DND-41 (cell line): ENCODE measurements around the gene ENGASE.

Source experiments
- ATAC-seq: fragments of 200-7000 bp; cut with Tn5 transposase; 3 replicates; pipeline ENCODE4 v1.9.1; 2021; ENCODE audit warnings: low read depth; ENCODE audit not compliant: insufficient read depth
- DNase-seq: peaks from one replicate; pipeline ENCODE4 v3.0.0-alpha.2; 2020
- H2AFZ ChIP-seq: 2 replicates; pipeline ENCODE4 v1.6.0; 2012; ENCODE audit warnings: low read depth, low read length
- H3K27ac ChIP-seq: 2 replicates; pipeline ENCODE4 v1.5.1; 2012; ENCODE audit warnings: low read length, inconsistent platforms
- H3K27me3 ChIP-seq: fragments of 200-600 bp; sonication (generic); 2 replicates; pipeline ENCODE4 v1.6.0; 2012; ENCODE audit warnings: low read length, mild to moderate bottlenecking, inconsistent platforms; ENCODE audit not compliant: insufficient read depth, poor library complexity
- H3K36me3 ChIP-seq: 2 replicates; pipeline ENCODE4 v1.5.1; 2012; ENCODE audit warnings: low read length, inconsistent platforms; ENCODE audit not compliant: insufficient read depth
- H3K4me1 ChIP-seq: 2 replicates; pipeline ENCODE4 v1.5.1; 2012; ENCODE audit warnings: mild to moderate bottlenecking, low read length; ENCODE audit not compliant: insufficient read depth
- H3K4me2 ChIP-seq: 2 replicates; pipeline ENCODE4 v1.6.0; 2012; ENCODE audit warnings: mild to moderate bottlenecking, moderate library complexity, low read length, inconsistent platforms; ENCODE audit not compliant: insufficient read depth
- H3K4me3 ChIP-seq, 2 experiments: fragments of 200-600 bp in 1 of 2; shearing (Covaris generic) in 1 of 2; 2 replicates each; pipeline ENCODE4 v1.5.1; 2012 to 2016; ENCODE audit warnings: inconsistent platforms in 2 of 2, low read length in 2 of 2, mild to moderate bottlenecking in 2 of 2, low read depth in 1 of 2, moderate library complexity in 1 of 2
- H3K79me2 ChIP-seq: 2 replicates; pipeline ENCODE4 v1.6.0; 2012; ENCODE audit warnings: low read length, inconsistent platforms; ENCODE audit not compliant: insufficient read depth
- H3K9ac ChIP-seq: 2 replicates; pipeline ENCODE4 v1.6.0; 2012; ENCODE audit warnings: low read depth, mild to moderate bottlenecking, inconsistent platforms, low read length, moderate library complexity
- H3K9me3 ChIP-seq: 2 replicates; pipeline ENCODE4 v1.5.1; 2012; ENCODE audit warnings: low read length, moderate library complexity, mild to moderate bottlenecking, inconsistent platforms; ENCODE audit not compliant: insufficient read depth, severe bottlenecking
- H4K20me1 ChIP-seq: 2 replicates; pipeline ENCODE4 v1.6.0; 2012; ENCODE audit warnings: low read length; ENCODE audit not compliant: insufficient read depth
- EZH2 ChIP-seq: IDR thresholded peaks from 3 replicates; pipeline ENCODE4 v1.6.1; 2012; ENCODE audit warnings: borderline replicate concordance, low read depth, mild to moderate bottlenecking, moderate library complexity, low read length, inconsistent platforms; ENCODE audit not compliant: severe bottlenecking
- TF ChIP-seq, protein P1 (sequence below): IDR thresholded peaks from 2 replicates; pipeline ENCODE4 v1.5.1; 2012; ENCODE audit warnings: borderline replicate concordance, low read length, moderate library complexity, mild to moderate bottlenecking; ENCODE audit not compliant: poor library complexity, severe bottlenecking; ENCODE audit errors: extremely low read depth

The ENGASE gene

DNA sequence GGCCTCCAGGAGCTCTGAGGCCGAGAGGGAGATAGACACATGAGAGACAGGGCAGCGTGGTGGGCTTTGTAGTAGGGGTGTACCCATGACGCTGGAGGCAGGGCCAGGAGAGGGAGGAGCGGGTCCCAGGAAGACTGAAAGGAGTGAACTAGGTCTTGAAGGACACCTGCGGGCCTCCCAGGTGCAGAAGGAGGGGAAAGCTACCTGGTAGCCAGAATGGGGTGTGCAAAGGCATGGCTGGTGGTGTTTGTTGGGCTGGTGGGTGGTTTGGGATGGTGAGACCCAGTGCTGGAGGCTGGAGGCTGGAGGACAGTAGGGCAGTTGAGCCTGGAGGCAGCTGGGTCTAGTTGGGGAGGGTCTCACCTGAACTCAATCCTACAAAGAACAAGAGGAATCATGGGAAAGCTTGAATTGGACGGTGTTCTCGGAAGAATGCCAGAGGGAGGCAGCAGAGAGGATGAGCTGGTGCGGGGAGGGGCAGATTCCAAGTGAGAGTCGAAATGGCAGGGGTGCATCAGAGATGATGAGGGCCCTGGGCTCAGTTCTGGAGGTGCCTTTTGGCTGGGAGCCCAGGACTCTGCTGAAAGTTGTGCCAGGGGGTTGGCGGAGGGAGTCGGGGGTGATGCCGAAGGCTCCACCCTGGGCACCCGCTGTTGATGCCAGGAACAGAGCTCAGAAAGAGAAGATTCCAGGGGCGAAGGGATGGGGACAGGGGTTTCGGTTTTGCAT, 29.5 kb upstream of the ENGASE start:
- H3K9ac ChIP-seq: no peak overlapping the region
- H4K20me1 ChIP-seq: peaks cover 14% of the 10 kb centered on the region
- H2AFZ ChIP-seq: no peak overlapping the region
- H3K4me1 ChIP-seq: no peaks in the 10 kb centered on the region
- ATAC-seq: no peak
- no peaks in the 10 kb centered on the region for H3K36me3 ChIP-seq
- H3K4me2 ChIP-seq: no peak overlapping the region
- TF ChIP-seq, protein P1, sequence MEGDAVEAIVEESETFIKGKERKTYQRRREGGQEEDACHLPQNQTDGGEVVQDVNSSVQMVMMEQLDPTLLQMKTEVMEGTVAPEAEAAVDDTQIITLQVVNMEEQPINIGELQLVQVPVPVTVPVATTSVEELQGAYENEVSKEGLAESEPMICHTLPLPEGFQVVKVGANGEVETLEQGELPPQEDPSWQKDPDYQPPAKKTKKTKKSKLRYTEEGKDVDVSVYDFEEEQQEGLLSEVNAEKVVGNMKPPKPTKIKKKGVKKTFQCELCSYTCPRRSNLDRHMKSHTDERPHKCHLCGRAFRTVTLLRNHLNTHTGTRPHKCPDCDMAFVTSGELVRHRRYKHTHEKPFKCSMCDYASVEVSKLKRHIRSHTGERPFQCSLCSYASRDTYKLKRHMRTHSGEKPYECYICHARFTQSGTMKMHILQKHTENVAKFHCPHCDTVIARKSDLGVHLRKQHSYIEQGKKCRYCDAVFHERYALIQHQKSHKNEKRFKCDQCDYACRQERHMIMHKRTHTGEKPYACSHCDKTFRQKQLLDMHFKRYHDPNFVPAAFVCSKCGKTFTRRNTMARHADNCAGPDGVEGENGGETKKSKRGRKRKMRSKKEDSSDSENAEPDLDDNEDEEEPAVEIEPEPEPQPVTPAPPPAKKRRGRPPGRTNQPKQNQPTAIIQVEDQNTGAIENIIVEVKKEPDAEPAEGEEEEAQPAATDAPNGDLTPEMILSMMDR: no peak
- no peak for TF ChIP-seq EZH2
- DNase-seq: no peak
- H3K79me2 ChIP-seq: no peaks in the 10 kb centered on the region
- no peak overlapping the region for H3K4me3 ChIP-seq
- H3K9me3 ChIP-seq: no peaks in the 10 kb centered on the region
- H3K27me3 ChIP-seq: no peaks in the 10 kb centered on the region
- H3K27ac ChIP-seq: no peak overlapping the region

DNA sequence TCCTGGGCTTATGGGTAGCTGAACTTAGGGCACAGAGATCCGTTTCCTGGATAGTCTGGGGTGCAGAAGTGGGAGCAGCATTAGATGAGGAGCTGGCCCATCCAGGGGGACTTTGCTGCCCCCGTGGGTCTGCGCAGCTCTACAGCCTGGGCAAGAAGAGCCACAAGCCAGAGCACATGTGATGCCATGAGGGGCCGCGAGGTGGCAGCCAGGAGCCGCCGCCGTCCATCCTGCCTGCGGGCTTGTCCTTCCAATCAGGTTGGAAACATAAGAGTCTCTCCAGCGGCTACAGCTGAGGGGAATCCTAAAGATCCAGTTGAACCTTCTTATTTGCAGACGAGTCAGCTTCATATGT, 28.8 kb upstream of the ENGASE start:
- no peak overlapping the region for H3K27ac ChIP-seq
- H3K27me3 ChIP-seq: no peaks in the 10 kb centered on the region
- TF ChIP-seq, protein P1: peak; percentile 94
- TF ChIP-seq EZH2: no peak
- no peaks in the 10 kb centered on the region for H3K79me2 ChIP-seq
- no peaks in the 10 kb centered on the region for H3K36me3 ChIP-seq
- H3K4me2 ChIP-seq: no peak overlapping the region
- no peak overlapping the region for H3K9ac ChIP-seq
- no peaks in the 10 kb centered on the region for H3K9me3 ChIP-seq
- peaks cover 17% of the 10 kb centered on the region for H4K20me1 ChIP-seq
- H3K4me1 ChIP-seq: no peaks in the 10 kb centered on the region
- peak; percentile 83 for ATAC-seq
- no peak overlapping the region for H3K4me3 ChIP-seq
- DNase-seq: peak; percentile 71
- H2AFZ ChIP-seq: no peak overlapping the region

DNA sequence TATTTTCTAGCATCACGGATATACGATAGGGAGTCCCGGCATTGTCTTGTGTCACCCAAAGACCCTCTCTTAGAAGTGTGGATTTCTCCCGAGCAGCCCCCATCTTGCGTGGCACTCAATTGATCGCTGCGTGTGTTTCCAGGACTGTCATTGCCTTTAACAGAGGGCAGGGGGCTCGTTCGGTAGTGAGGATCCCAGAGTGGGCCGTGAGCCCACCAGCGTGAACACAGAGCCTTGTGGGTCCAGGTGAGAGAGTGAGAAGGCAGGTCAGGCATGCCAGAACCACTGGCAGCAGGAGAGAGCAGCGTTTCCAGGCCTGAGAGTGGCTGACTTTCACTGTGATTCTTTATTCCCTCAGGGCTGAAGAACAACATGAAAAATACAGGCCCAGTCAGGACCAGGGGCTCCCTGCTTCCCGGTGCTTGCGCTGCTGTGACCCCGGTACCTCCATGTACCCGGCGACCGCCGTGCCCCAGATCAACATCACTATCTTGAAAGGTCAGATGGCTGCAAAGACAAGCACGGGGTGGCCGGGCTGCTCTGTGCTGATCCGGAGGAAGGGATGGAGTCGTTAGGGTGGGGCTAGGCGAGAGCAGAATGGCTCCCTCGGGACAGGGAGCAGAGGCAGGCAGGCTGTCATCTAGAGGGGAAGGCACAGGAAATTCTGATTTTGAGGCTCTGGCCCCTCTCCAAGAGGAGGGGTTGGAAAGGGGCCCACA, 28.3 kb upstream of the ENGASE start:
- Histone ChIP-seq H4K20me1 (peaks cover 17% of the 10 kb centered on the region), H3K4me3 (no peak overlapping the region), H3K9ac (no peak overlapping the region), H3K9me3 (no peaks in the 10 kb centered on the region), H3K4me1 (no peaks in the 10 kb centered on the region), H3K4me2 (no peak overlapping the region), H2AFZ (no peak overlapping the region), H3K27ac (no peak overlapping the region), H3K27me3 (no peaks in the 10 kb centered on the region), H3K79me2 (no peaks in the 10 kb centered on the region), H3K36me3 (no peaks in the 10 kb centered on the region)
- ATAC-seq: no peak
- TF ChIP-seq, protein P1: no peak
- TF ChIP-seq EZH2: no peak
- DNase-seq: no peak
